NCI-H2107 (cell line): ENCODE measurements around the gene USP7.
"Not testable (repeated sequence)": the region's sequence is repeated elsewhere in the genome, so short reads cannot be mapped to it uniquely, and the experiment has no call there.

Source experiments
- DNase-seq: peaks from one replicate; lab custom pipeline; 2025; lab: John Stamatoyannopoulos, UW

Gene USP7

DNA sequence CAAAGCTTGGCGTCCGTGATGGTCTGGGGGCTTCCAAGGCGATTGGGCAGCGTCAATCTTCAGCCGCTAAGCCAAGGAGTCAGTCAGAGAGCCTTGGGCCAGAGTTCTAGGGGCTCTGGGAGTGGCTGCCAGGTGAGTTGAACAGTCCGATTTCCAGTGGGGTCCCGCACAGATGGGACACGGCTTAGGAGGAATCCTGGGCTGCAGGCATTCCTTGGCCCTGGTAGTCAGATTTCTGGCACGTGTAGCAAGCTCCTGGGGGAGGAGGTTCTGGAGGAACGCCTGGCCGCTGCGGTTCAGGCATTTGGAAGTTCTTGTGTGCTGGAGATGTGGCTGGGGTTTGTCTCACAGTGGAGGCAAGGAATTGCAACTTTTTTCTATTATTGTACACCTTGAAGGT, 120.4 kb downstream of the USP7 start:
- not testable (repeated sequence) for DNase-seq
